RWPE2 (cell line): ENCODE measurements around the gene ZIC4.

Experiments used
- ATAC-seq: fragments of 200-7000 bp; cut with Tn5 transposase; 3 replicates; pipeline ENCODE4 v1.9.1; 2021; ENCODE audit warnings: low read depth
- DNase-seq: peaks from one replicate; pipeline ENCODE4 v3.0.0-alpha.2; 2020; ENCODE audit warnings: low spot score
- H3K27ac ChIP-seq: fragments of 450-650 bp; 2 replicates; pipeline ENCODE4 v1.5.1; 2017; ENCODE audit warnings: mild to moderate bottlenecking; ENCODE audit not compliant: poor library complexity, severe bottlenecking
- H3K27me3 ChIP-seq: fragments of 250-450 bp; sonication (Bioruptor Pico); 2 replicates; pipeline ENCODE4 v1.5.1; 2021; ENCODE audit warnings: mild to moderate bottlenecking, moderate library complexity; ENCODE audit not compliant: insufficient read depth, poor library complexity, severe bottlenecking
- H3K36me3 ChIP-seq: fragments of 250-450 bp; sonication (Bioruptor Pico); 2 replicates; pipeline ENCODE4 v1.5.1; 2020; ENCODE audit warnings: low read depth, mild to moderate bottlenecking, moderate library complexity
- H3K4me1 ChIP-seq: fragments of 250-450 bp; sonication (Bioruptor Pico); 2 replicates; pipeline ENCODE4 v1.5.1; 2021; ENCODE audit warnings: mild to moderate bottlenecking, moderate library complexity; ENCODE audit not compliant: insufficient read depth, poor library complexity, severe bottlenecking
- H3K4me3 ChIP-seq: fragments of 250-450 bp; sonication (Bioruptor Pico); 2 replicates; pipeline ENCODE4 v1.5.1; 2021; ENCODE audit warnings: mild to moderate bottlenecking, moderate library complexity; ENCODE audit not compliant: severe bottlenecking
- H3K9me3 ChIP-seq: fragments of 250-450 bp; sonication (Bioruptor Pico); 2 replicates; pipeline ENCODE4 v1.5.1; 2021; ENCODE audit warnings: mild to moderate bottlenecking, moderate library complexity; ENCODE audit not compliant: severe bottlenecking
- CTCF ChIP-seq: fragments of 450-650 bp; IDR thresholded peaks from one replicate; pipeline ENCODE4 v1.5.1; 2017; ENCODE audit warnings: mild to moderate bottlenecking, moderate library complexity; ENCODE audit not compliant: poor library complexity, severe bottlenecking

Gene ZIC4

GRCh38 chr3:147409143-147410115 is 3.1 kb upstream of the ZIC4 start, which contains the start of gene ZIC1:
TSS of gene ZIC1 (plus strand) at chr3:147409365. CDS start at chr3:147410113, 748 bp downstream.
- H3K4me1 ChIP-seq, result no peaks in the 10 kb centered on the region
- H3K27me3 ChIP-seq, result peaks cover 99% of the 10 kb centered on the region
- H3K36me3 ChIP-seq, result no peaks in the 10 kb centered on the region
- ATAC-seq (no peak), DNase-seq (no peak)
- H3K9me3 ChIP-seq, result peaks cover 4% of the 10 kb centered on the region
- H3K27ac ChIP-seq, result no peak within 1 kb of the TSS
- no peak within 1 kb of the TSS for H3K4me3 ChIP-seq
- TF ChIP-seq CTCF, result no peak

GRCh38 chr3:147408188-147409100 is 2.1 kb upstream of the ZIC4 start:
- no peak overlapping the region for H3K4me3 ChIP-seq
- H3K36me3 ChIP-seq, result no peaks in the 10 kb centered on the region
- no peak for DNase-seq
- no peak overlapping the region for H3K27ac ChIP-seq
- no peak for ATAC-seq
- TF ChIP-seq CTCF, result no peak
- H3K4me1 ChIP-seq, result no peaks in the 10 kb centered on the region
- H3K27me3 ChIP-seq, result peaks cover 100% of the 10 kb centered on the region
- H3K9me3 ChIP-seq, result peaks cover 4% of the 10 kb centered on the region

GRCh38 chr3:147407498-147408187 is 1.3 kb upstream of the ZIC4 start:
- DNase-seq (no peak), ATAC-seq (no peak)
- TF ChIP-seq CTCF, result no peak
- Histone ChIP-seq H3K9me3 (peaks cover 4% of the 10 kb centered on the region), H3K4me1 (no peaks in the 10 kb centered on the region), H3K4me3 (no peak overlapping the region), H3K36me3 (no peaks in the 10 kb centered on the region), H3K27me3 (peaks cover 100% of the 10 kb centered on the region), H3K27ac (no peak overlapping the region)

GRCh38 chr3:147407114-147407497 is 763 bp upstream of the ZIC4 start:
- no peak for ATAC-seq
- no peak for DNase-seq

More at GRCh38 chr3:147407114-147407497, 763 bp upstream of the ZIC4 start:
- Histone ChIP-seq H3K9me3 (peaks cover 4% of the 10 kb centered on the region), H3K27me3 (peaks cover 100% of the 10 kb centered on the region), H3K27ac (no peak overlapping the region), H3K4me3 (no peak overlapping the region), H3K4me1 (no peaks in the 10 kb centered on the region), H3K36me3 (no peaks in the 10 kb centered on the region)
- TF ChIP-seq CTCF, result no peak
